ENCODE measurements around the gene TMOD2. TPM values are rescaled to one million over a fixed set of nuclear protein-coding genes. Genes with fewer than 3 reads are reported as not detected.
A peak's percentile ranks its signal among the peaks of the same experiment; 100 is the strongest.

Gene TMOD2
- total and polyA plus RNA-seq, 2 of the 8 experiments (the other 6 are each of a cell fraction or from before 2014, with no cell fraction given): 0.80 to 6.5 TPM

DNA sequence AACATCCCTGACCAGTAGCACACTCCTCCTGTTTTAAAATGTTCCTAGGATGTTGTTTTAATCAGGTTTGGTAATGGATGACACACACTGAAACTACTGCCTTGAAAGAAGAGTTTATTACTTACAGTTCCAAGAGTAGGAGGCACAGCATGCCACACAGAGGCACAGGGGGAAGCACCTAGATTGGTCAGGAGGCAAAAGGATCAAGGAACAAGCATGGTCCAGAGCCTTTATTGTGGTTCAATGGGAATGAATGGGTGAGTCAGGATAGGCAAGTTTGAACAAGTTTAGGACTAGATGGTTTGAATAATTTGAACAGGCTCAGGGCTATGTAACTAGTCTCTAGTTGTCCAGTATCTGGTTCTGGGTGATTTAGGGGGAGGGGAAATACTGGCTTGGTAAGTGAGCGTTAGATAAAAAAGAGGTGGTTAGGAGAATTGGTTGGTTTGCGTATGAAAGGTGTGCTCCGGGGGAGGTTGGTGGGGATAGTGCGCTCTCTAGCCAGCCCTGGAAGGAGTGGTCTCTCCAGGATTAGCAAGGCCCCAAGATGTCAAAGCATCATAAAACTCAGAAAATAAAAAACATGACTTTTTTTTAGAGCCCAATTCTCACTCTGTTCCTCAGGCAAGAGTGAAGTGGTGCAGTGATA is 113.1 kb downstream of the TMOD2 start:
- no peak overlapping the region for H4K91ac ChIP-seq (replicated peaks; ENCODE audit: insufficient read length, low read length)
- H4K8ac ChIP-seq (ENCODE audit: extremely low read depth, insufficient read depth, low read length): no peak overlapping the region
- H3K4ac ChIP-seq (replicated peaks; ENCODE audit: insufficient read length, low read depth, low read length): no peak overlapping the region
- no peak overlapping the region for H3K27ac ChIP-seq (ENCODE audit: low read depth, low read length)
- FAIRE-seq (no peak), DNase-seq (ENCODE audit: low read depth in 1 of 2, low spot score in 2 of 2) (no peak)
- no peaks in the 10 kb centered on the region for H3K23me2 ChIP-seq (ENCODE audit: low read depth, low read length)
- H3K27me3 ChIP-seq (replicated peaks in 1 of 4; ENCODE audit: control insufficient read depth in 3 of 4, extremely low read depth in 1 of 4, insufficient read depth in 3 of 4, low read length in 3 of 4): no peaks in the 10 kb centered on the region
- H2BK12ac ChIP-seq (ENCODE audit: low read depth, low read length): no peak overlapping the region; the same call in 1 of the 2 replicates
- no peaks in the 10 kb centered on the region for H3K79me1 ChIP-seq (ENCODE audit: low read depth, low read length)
- H3K4me3 ChIP-seq (ENCODE audit: extremely low read depth in 1 of 4, insufficient read depth in 2 of 4, low read depth in 3 of 4, low read length in 4 of 4): peak overlapping the region in 1 of 4 experiments; percentile 15; a peak in 2 of 8 replicates
- H2BK120ac ChIP-seq (replicated peaks; ENCODE audit: low read depth, low read length): no peak overlapping the region
- H3K14ac ChIP-seq (ENCODE audit: insufficient read length): no peak overlapping the region
- no peaks in the 10 kb centered on the region for H4K20me1 ChIP-seq (replicated peaks in 1 of 2; ENCODE audit: control insufficient read depth in 1 of 2, insufficient read depth in 2 of 2, low read length in 2 of 2)
- no peak overlapping the region for H3K9ac ChIP-seq (replicated peaks in 1 of 4; ENCODE audit: extremely low read depth in 1 of 4, low read depth in 3 of 4, low read length in 3 of 4)
- no peaks in the 10 kb centered on the region; a peak in 2 of 8 replicates for H3K36me3 ChIP-seq (ENCODE audit: control insufficient read depth in 2 of 4, insufficient read depth in 4 of 4, low read length in 3 of 4)
- peak overlapping the region; percentile 86; the same call in 1 of the 2 replicates for H2BK5ac ChIP-seq (ENCODE audit: low read depth, low read length)
- POLR2A ChIA-PET (ENCODE audit: partially characterized antibody): interaction anchor here (1.0 kb wide), 1 partner anchor 10 kb away, joined by 3 read pairs; no protein-coding TSS in a partner anchor
- WGBS, 2 experiments (ENCODE audit: extremely low coverage in 1 of 2, insufficient coverage in 1 of 2, insufficient read length in 1 of 2, insufficient replicate concordance in 2 of 2, low coverage in 1 of 2, low lambda C conversion rate in 2 of 2, missing lambda C conversion rate in 1 of 2): 57% methylated on average over 4 of the region's 4 CpGs; no CpG with 5 or more reads in 1 of the 2 experiments
- TF ChIP-seq TAF1 (IDR thresholded peaks at IDR 0.05; ENCODE audit: low read depth, low read length) (no peak), SP1 (IDR thresholded peaks at IDR 0.05; ENCODE audit: low read depth, low read length) (0 out of 2 replicates have a peak, but pooled peaks have one; percentile 42), TEAD4 (IDR thresholded peaks at IDR 0.05; ENCODE audit: low read depth, low read length) (no peak), CTCF (IDR thresholded peaks at IDR 0.05; ENCODE audit: control extremely low read depth in 1 of 3, insufficient read depth in 1 of 3, low read depth in 1 of 3, low read length in 3 of 3) (no peak), ASH2L (IDR thresholded peaks at IDR 0.05; ENCODE audit: low read length) (peak; percentile 71)
- no peak overlapping the region for H2BK20ac ChIP-seq (ENCODE audit: low read length)
- H2BK15ac ChIP-seq (ENCODE audit: low read length): no peak overlapping the region
- H3K56ac ChIP-seq (replicated peaks; ENCODE audit: insufficient read length, low read depth, low read length): no peak overlapping the region
- peak overlapping the region; percentile 40; the same call in 1 of the 2 replicates for H3K18ac ChIP-seq (ENCODE audit: extremely low read depth, low read length)
- peaks cover 0 to 6% (median 5%) of the 10 kb centered on the region in 4 experiments; a peak in 5 of 7 replicates for H3K4me1 ChIP-seq (replicated peaks in 1 of 4; ENCODE audit: control insufficient read depth in 3 of 4, insufficient read depth in 4 of 4, low read length in 3 of 4)
- H3K9me3 ChIP-seq (ENCODE audit: insufficient read depth in 2 of 2, low read depth in 1 of 2, low read length in 1 of 2): no peaks in the 10 kb centered on the region
- no peak overlapping the region for H2AFZ ChIP-seq (ENCODE audit: low read length)
- H3K23ac ChIP-seq (ENCODE audit: insufficient read length): no peak overlapping the region
- H3K79me2 ChIP-seq (ENCODE audit: control insufficient read depth in 1 of 2, insufficient read depth in 2 of 2, low read length in 2 of 2): no peaks in the 10 kb centered on the region
- H3K4me2 ChIP-seq (ENCODE audit: insufficient read depth in 1 of 2, low read depth in 2 of 2, low read length in 2 of 2): peak overlapping the region; percentile 25 to 56
- no peak overlapping the region for H4K5ac ChIP-seq (ENCODE audit: insufficient read length, low read depth, low read length)
- no peak overlapping the region for H2AK5ac ChIP-seq (ENCODE audit: low read depth, low read length)
- CTCF ChIA-PET (ENCODE audit: partially characterized antibody): interaction anchor here (1.2 kb wide), 1 partner anchor 24 kb away, joined by 4 read pairs; no protein-coding TSS in a partner anchor

Data from H1 (cell line).